WTC11 (cell line): ENCODE measurements around the gene GTPBP1. TPM values are rescaled to one million over a fixed set of nuclear protein-coding genes. Genes with fewer than 3 reads are reported as not detected.

Source experiments
- ATAC-seq: fragments of 200-7000 bp; cut with Tn5 transposase; 2 replicates; pipeline ENCODE4 v1.10.0; 2021; ENCODE audit warnings: mild to moderate bottlenecking, moderate library complexity
- CTCF ChIA-PET: fragments of 300-600 bp; sonication (Branson Sonifier 250); formaldehyde crosslinking; loops from one replicate; lab custom pipeline; 2021; ENCODE audit warnings: antibody characterized with exemption; lab: Charles Lee
- POLR2A ChIA-PET: fragments of 350-600 bp; sonication (Branson Sonifier 250); formaldehyde crosslinking; loops from one replicate; lab custom pipeline; 2021; ENCODE audit warnings: antibody characterized with exemption; lab: Charles Lee
- DNase-seq: peaks from one replicate; pipeline ENCODE4 v3.0.0; 2021; ENCODE audit warnings: low spot score
- H3K27ac Mint-ChIP-seq: 2 replicates; pipeline ENCODE4 v1.8.0; 2021; ENCODE audit warnings: mixed read lengths
- H3K27me3 Mint-ChIP-seq: 2 replicates; pipeline ENCODE4 v1.8.0; 2021; ENCODE audit warnings: low read depth, mild to moderate bottlenecking, moderate library complexity, mixed read lengths
- H3K36me3 Mint-ChIP-seq: 2 replicates; pipeline ENCODE4 v1.8.0; 2021; ENCODE audit warnings: mixed read lengths
- H3K4me1 Mint-ChIP-seq: 2 replicates; pipeline ENCODE4 v1.8.0; 2022; ENCODE audit warnings: mixed read lengths
- H3K4me3 Mint-ChIP-seq: 2 replicates; pipeline ENCODE4 v1.8.0; 2021; ENCODE audit warnings: mild to moderate bottlenecking, moderate library complexity, mixed read lengths
- H3K9me3 Mint-ChIP-seq: 2 replicates; pipeline ENCODE4 v1.8.0; 2021; ENCODE audit warnings: mixed read lengths
- AR ChIP-seq: fragments of 250-450 bp; sonication (Bioruptor Pico); IDR thresholded peaks from 2 replicates; pipeline ENCODE4 v1.9.0; 2021; ENCODE audit warnings: mild to moderate bottlenecking
- CREB1 ChIP-seq: sonication (generic); formaldehyde crosslinking; IDR thresholded peaks from 2 replicates; pipeline ENCODE4 v1.8.0; 2023; ENCODE audit warnings: mild to moderate bottlenecking, missing genetic modification reagents
- CTCF ChIP-seq: fragments of 200-600 bp; IDR thresholded peaks from 2 replicates; pipeline ENCODE4 v1.8.0; 2022; ENCODE audit warnings: antibody characterized with exemption
- ERG ChIP-seq: fragments of 250-450 bp; sonication (Bioruptor Pico); IDR thresholded peaks from 2 replicates; pipeline ENCODE4 v1.8.0; 2021; ENCODE audit warnings: mild to moderate bottlenecking
- FOXJ3 ChIP-seq: sonication (generic); formaldehyde crosslinking; IDR thresholded peaks from 2 replicates; pipeline ENCODE4 v1.9.0; 2021; ENCODE audit warnings: missing genetic modification reagents, mild to moderate bottlenecking, borderline replicate concordance
- FOXK1 ChIP-seq: sonication (generic); formaldehyde crosslinking; IDR thresholded peaks from 2 replicates; pipeline ENCODE4 v1.8.0; 2022; ENCODE audit warnings: mild to moderate bottlenecking, moderate library complexity, missing genetic modification reagents
- GABPB1 ChIP-seq: sonication (generic); formaldehyde crosslinking; IDR thresholded peaks from 2 replicates; pipeline ENCODE4 v1.8.1; 2023; ENCODE audit warnings: mild to moderate bottlenecking, missing genetic modification reagents
- MYBL2 ChIP-seq: sonication (generic); formaldehyde crosslinking; IDR thresholded peaks from 2 replicates; pipeline ENCODE4 v1.8.1; 2023; ENCODE audit warnings: mild to moderate bottlenecking, moderate library complexity, missing genetic modification reagents
- NFYB ChIP-seq: sonication (generic); formaldehyde crosslinking; conservative IDR thresholded peaks from 2 replicates; pipeline ENCODE4 v1.8.0; 2022; ENCODE audit warnings: low read depth, missing genetic modification reagents
- PRDM15 ChIP-seq: sonication (generic); formaldehyde crosslinking; IDR thresholded peaks from 2 replicates; pipeline ENCODE4 v1.8.0; 2022; ENCODE audit warnings: missing genetic modification reagents
- PRRX2 ChIP-seq: fragments of 250-450 bp; sonication (Bioruptor Pico); IDR thresholded peaks from 2 replicates; pipeline ENCODE4 v1.8.0; 2021; ENCODE audit warnings: mild to moderate bottlenecking
- TEAD1 ChIP-seq: sonication (generic); formaldehyde crosslinking; IDR thresholded peaks from 2 replicates; pipeline ENCODE4 v1.8.0; 2022; ENCODE audit warnings: mild to moderate bottlenecking, missing genetic modification reagents
- ZNF263 ChIP-seq: sonication (generic); formaldehyde crosslinking; IDR thresholded peaks from 2 replicates; pipeline ENCODE4 v1.8.1; 2022; ENCODE audit warnings: low read depth, mild to moderate bottlenecking, moderate library complexity, missing genetic modification reagents
- ZNF512 ChIP-seq: sonication (generic); formaldehyde crosslinking; IDR thresholded peaks from 2 replicates; pipeline ENCODE4 v1.8.1; 2022; ENCODE audit warnings: missing genetic modification reagents, borderline replicate concordance
- ZNF671 ChIP-seq: fragments of 250-450 bp; sonication (Bioruptor Pico); IDR thresholded peaks from 2 replicates; pipeline ENCODE4 v1.8.0; 2021; ENCODE audit warnings: mild to moderate bottlenecking
- total RNA-seq: library from RNA; stranded (reverse); gene quantifications from 3 replicates; pipeline ENCODE4 v1.2.3, GENCODE V29; 2021

Gene GTPBP1
- total RNA-seq, 1 experiment from 2014 or later: 108 TPM

GRCh38 chr22:38724176-38724575 is 18.4 kb downstream of the GTPBP1 start (continued):
- TF ChIP-seq FOXJ3 (CRISPR knock-in tag): no peak
- no peak for TF ChIP-seq AR (CRISPR knock-in tag)
- no peak for TF ChIP-seq TEAD1 (CRISPR knock-in tag)
- TF ChIP-seq FOXK1 (CRISPR knock-in tag): no peak
- TF ChIP-seq ERG: no peak
- TF ChIP-seq GABPB1 (CRISPR knock-in tag): no peak

- peak; percentile 96 for ATAC-seq
- H3K36me3 Mint-ChIP-seq: peaks cover 83% of the 10 kb centered on the region
- TF ChIP-seq CTCF: peak; percentile 25; the same call in 1 of the 2 replicates
- TF ChIP-seq NFYB (CRISPR knock-in tag): no peak
- TF ChIP-seq, all 79 proteins: peak for 1
- no peak for DNase-seq
- H3K4me3 Mint-ChIP-seq: no peak overlapping the region
- H3K27me3 Mint-ChIP-seq: no peaks in the 10 kb centered on the region
- ChIA-PET POLR2A (no interaction called here), CTCF (interaction anchor here (0.6 to 1.8 kb wide), 24 partner anchors 9 to 321 kb away, joined by 3 to 43 read pairs (median 6); partner anchors contain the start of genes GTPBP1, NPTXR, SUN2 and TOMM22)
- no peak overlapping the region; the same call in 1 of the 2 replicates for H3K27ac Mint-ChIP-seq
- H3K9me3 Mint-ChIP-seq: no peaks in the 10 kb centered on the region
- no peaks in the 10 kb centered on the region for H3K4me1 Mint-ChIP-seq
These were observed 19.3 kb downstream of the GTPBP1 start for GRCh38 chr22:38724926-38725571.

GRCh38 chr22:38725900-38726655 is 20.3 kb downstream of the GTPBP1 start:
- no peak for ATAC-seq
- DNase-seq: no peak
- Mint-ChIP-seq H3K9me3 (no peaks in the 10 kb centered on the region), H3K4me3 (no peak overlapping the region), H3K27me3 (no peaks in the 10 kb centered on the region), H3K36me3 (peaks cover 88% of the 10 kb centered on the region), H3K4me1 (no peaks in the 10 kb centered on the region), H3K27ac (no peak overlapping the region)
- POLR2A ChIA-PET: no interaction called here
- TF ChIP-seq PRRX2: no peak
- CTCF ChIA-PET: interaction anchor here (1.4 kb wide), 1 partner anchor 117 kb away, joined by 6 read pairs; the partner anchor contains the start of gene NPTXR

- ChIA-PET POLR2A (no interaction called here), CTCF (no interaction called here)
- H3K27me3 Mint-ChIP-seq: no peaks in the 10 kb centered on the region
- no peak for DNase-seq
- peaks cover 82% of the 10 kb centered on the region for H3K36me3 Mint-ChIP-seq
- no peaks in the 10 kb centered on the region for H3K4me1 Mint-ChIP-seq
- no peak overlapping the region for H3K4me3 Mint-ChIP-seq
- no peak for ATAC-seq
- H3K9me3 Mint-ChIP-seq: no peaks in the 10 kb centered on the region
- no peak overlapping the region for H3K27ac Mint-ChIP-seq
- TF ChIP-seq ZNF263 (CRISPR knock-in tag) (no peak), ZNF671 (CRISPR knock-in tag) (no peak), CTCF (no peak), CREB1 (no peak), MYBL2 (no peak), PRDM15 (CRISPR knock-in tag) (no peak), ZNF512 (no peak)
These were observed 21.4 kb downstream of the GTPBP1 start for GRCh38 chr22:38727123-38727522.
